ENCODE data around the gene GRID1. TPM values are rescaled to one million over a fixed set of nuclear protein-coding genes. Genes with fewer than 3 reads are reported as not detected.

The GRID1 gene
- total RNA-seq, 1 experiment from 2014 or later, result not detected

- no peaks in the 10 kb centered on the region for H3K4me1 ChIP-seq (ENCODE audit: insufficient read depth, low read length)
- ChIA-PET CTCF (no interaction called here), POLR2A (ENCODE audit: unreplicated experiment) (no interaction called here)
- no peaks in the 10 kb centered on the region for H3F3A ChIP-seq (ENCODE audit: low read length, unreplicated experiment)
- ATAC-seq (no peak), DNase-seq (no peak)
- no peak overlapping the region for H2AFZ ChIP-seq (ENCODE audit: low read length)
- H4K20me1 ChIP-seq (ENCODE audit: low read length), result no peaks in the 10 kb centered on the region
- H3K4me3 ChIP-seq (ENCODE audit: low read length), result no peak overlapping the region
- no peak overlapping the region for H3K27ac ChIP-seq (ENCODE audit: low read length)
- H3K4me2 ChIP-seq (ENCODE audit: low read length), result no peak overlapping the region
- no peak overlapping the region for H3K9ac ChIP-seq (ENCODE audit: low read length)
- peaks cover 12% of the 10 kb centered on the region for H3K27me3 ChIP-seq (ENCODE audit: low read length)
- no TSS peak for BruUV-seq (replicated peaks)
- intact Hi-C loops (cut with micrococcal nuclease), result no loop called here
- H3K9me2 ChIP-seq (replicated peaks; ENCODE audit: low read length), result no peaks in the 10 kb centered on the region
- TF ChIP-seq EZH2 (IDR thresholded peaks at IDR 0.05; ENCODE audit: low read length, unreplicated experiment), result no peak
- TF ChIP-seq CTCF (conservative IDR thresholded peaks at IDR 0.05; ENCODE audit: low read depth, low read length), result no peak
- no peak for TF ChIP-seq EZH2phosphoT487 (IDR thresholded peaks at IDR 0.05; ENCODE audit: borderline replicate concordance, low read length)
- no peaks in the 10 kb centered on the region for H3K36me3 ChIP-seq (ENCODE audit: low read depth, low read length)
- no peaks in the 10 kb centered on the region for H3K79me2 ChIP-seq (ENCODE audit: low read length)
- no peaks in the 10 kb centered on the region for H3K9me3 ChIP-seq (ENCODE audit: low read length)
These were observed 37.4 kb downstream of the GRID1 start for GRCh38 chr10:86329093-86329710.

DNA sequence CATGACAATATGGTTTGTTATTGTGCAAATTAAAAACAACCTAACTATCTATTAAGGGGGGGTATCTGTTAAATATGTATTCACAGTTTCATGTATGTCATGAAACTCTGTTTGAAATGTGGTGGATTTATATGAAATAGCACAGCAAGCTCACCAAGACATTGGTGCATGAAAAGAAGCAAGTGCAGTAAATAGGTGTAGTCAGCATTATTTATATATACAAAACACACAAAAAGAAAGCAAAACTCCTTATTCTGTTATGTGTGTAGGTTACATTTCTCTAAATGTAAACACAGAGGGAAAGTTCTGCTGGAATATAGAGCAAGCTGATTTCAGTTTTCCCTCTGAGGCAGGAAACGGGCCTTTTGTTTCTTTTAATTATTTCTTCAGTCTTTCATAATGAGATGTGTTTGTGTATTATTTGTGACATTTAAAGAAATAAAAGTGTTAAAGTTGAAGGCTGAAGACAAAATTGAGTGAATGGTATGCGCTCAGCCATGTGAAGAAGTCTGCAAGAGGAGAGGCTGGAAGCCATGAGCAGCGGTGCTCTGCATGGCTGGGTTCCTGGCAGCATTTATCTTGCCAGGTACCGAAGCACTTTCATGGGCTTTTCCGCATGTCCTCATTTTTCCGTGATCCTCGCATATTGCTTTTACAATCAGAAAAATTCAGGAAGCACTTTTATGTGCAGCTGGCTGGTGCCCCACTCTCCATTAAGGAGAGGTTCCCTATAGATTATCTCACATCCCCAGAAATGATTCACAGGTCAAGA lies 38.5 kb downstream of the GRID1 start:
- Histone ChIP-seq H3F3A (ENCODE audit: low read length, unreplicated experiment) (no peaks in the 10 kb centered on the region), H3K9me2 (replicated peaks; ENCODE audit: low read length) (no peaks in the 10 kb centered on the region), H3K27me3 (ENCODE audit: low read length) (peaks cover 16% of the 10 kb centered on the region), H3K4me2 (ENCODE audit: low read length) (no peak overlapping the region), H3K36me3 (ENCODE audit: low read depth, low read length) (no peaks in the 10 kb centered on the region), H3K27ac (ENCODE audit: low read length) (no peak overlapping the region), H3K79me2 (ENCODE audit: low read length) (no peaks in the 10 kb centered on the region), H4K20me1 (ENCODE audit: low read length) (no peaks in the 10 kb centered on the region), H3K4me1 (ENCODE audit: insufficient read depth, low read length) (no peaks in the 10 kb centered on the region), H3K4me3 (ENCODE audit: low read length) (no peak overlapping the region), H3K9me3 (ENCODE audit: low read length) (no peaks in the 10 kb centered on the region), H2AFZ (ENCODE audit: low read length) (no peak overlapping the region), H3K9ac (ENCODE audit: low read length) (no peak overlapping the region)
- ATAC-seq, result no peak
- intact Hi-C loops (cut with micrococcal nuclease), result no loop called here
- no peak for TF ChIP-seq EZH2 (IDR thresholded peaks at IDR 0.05; ENCODE audit: low read length, unreplicated experiment)
- no peak for TF ChIP-seq EZH2phosphoT487 (IDR thresholded peaks at IDR 0.05; ENCODE audit: borderline replicate concordance, low read length)
- TF ChIP-seq CTCF (conservative IDR thresholded peaks at IDR 0.05; ENCODE audit: low read depth, low read length), result no peak
- ChIA-PET POLR2A (ENCODE audit: unreplicated experiment) (no interaction called here), CTCF (no interaction called here)
- no TSS peak for BruUV-seq (replicated peaks)
- no peak for DNase-seq

DNA sequence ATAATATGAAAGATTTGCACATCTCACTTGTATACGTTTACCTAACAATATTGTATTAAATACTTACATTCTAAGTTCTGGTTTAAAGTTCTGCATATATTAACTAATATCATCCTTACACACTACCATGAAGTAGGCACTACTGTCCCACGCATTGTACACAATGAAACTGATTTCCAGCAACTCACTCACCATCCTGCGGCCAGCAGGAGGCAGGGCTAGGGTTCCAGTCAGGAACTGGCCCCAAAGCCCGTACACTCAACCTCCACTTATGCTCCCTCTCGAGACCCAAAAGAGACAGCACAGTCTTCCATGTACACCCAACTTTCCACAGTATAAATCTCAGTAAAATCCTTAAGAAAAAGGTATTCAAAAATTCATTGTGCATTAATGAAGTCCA lies 41.4 kb downstream of the GRID1 start:
- Histone ChIP-seq H4K20me1 (ENCODE audit: low read length) (no peaks in the 10 kb centered on the region), H3K27ac (ENCODE audit: low read length) (no peak overlapping the region), H3K9me2 (replicated peaks; ENCODE audit: low read length) (no peaks in the 10 kb centered on the region), H3K27me3 (ENCODE audit: low read length) (peaks cover 29% of the 10 kb centered on the region), H3K79me2 (ENCODE audit: low read length) (no peaks in the 10 kb centered on the region), H3K9ac (ENCODE audit: low read length) (no peak overlapping the region), H3K36me3 (ENCODE audit: low read depth, low read length) (no peaks in the 10 kb centered on the region), H3K9me3 (ENCODE audit: low read length) (no peaks in the 10 kb centered on the region), H3K4me1 (ENCODE audit: insufficient read depth, low read length) (no peaks in the 10 kb centered on the region), H3K4me2 (ENCODE audit: low read length) (no peak overlapping the region), H3F3A (ENCODE audit: low read length, unreplicated experiment) (no peaks in the 10 kb centered on the region), H3K4me3 (ENCODE audit: low read length) (no peak overlapping the region), H2AFZ (ENCODE audit: low read length) (no peak overlapping the region)
- ChIA-PET CTCF (no interaction called here), POLR2A (ENCODE audit: unreplicated experiment) (no interaction called here)
- no TSS peak for BruUV-seq (replicated peaks)
- no peak for TF ChIP-seq EZH2 (IDR thresholded peaks at IDR 0.05; ENCODE audit: low read length, unreplicated experiment)
- no peak for DNase-seq
- no peak for ATAC-seq
- intact Hi-C loops (cut with micrococcal nuclease), result no loop called here

Measured in PC-3 (cell line).